ENCODE measurements around the gene RPRML.
"Not testable (repeated sequence)": the region's sequence is repeated elsewhere in the genome, so short reads cannot be mapped to it uniquely, and the experiment has no call there.

Gene RPRML

DNA sequence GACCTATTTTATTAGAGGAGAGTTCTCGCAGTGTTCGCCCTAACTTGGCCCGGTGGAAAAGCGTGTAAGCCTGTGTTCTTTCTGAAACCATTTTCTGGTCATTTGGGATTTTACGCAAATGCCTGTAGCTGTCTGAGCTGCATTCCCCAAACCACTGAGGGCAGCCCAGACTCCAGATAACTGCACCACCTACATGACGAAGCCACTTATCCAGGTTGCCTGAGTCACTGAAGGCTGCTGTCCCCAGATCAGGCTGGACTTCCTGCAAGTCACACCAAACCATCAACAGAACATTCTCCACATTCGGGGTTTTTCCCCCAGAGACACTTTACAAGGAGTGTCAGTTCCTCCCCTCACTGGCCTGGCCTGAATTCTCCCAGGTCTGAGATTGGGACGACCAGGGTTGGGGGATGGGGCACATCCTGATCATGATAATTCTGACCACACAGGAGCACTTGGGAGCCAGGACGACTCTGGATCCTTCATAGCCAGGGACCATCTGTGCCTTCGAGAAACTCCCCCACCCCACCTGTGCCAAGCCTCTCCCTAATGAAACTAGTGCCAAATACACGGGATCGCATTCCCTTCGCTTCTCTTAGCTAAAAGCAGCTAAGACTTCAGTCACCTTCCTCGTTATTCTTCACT, 2.3 kb downstream of the RPRML start:
- no peak for DNase-seq (ENCODE audit: low read depth in 2 of 2)

DNA sequence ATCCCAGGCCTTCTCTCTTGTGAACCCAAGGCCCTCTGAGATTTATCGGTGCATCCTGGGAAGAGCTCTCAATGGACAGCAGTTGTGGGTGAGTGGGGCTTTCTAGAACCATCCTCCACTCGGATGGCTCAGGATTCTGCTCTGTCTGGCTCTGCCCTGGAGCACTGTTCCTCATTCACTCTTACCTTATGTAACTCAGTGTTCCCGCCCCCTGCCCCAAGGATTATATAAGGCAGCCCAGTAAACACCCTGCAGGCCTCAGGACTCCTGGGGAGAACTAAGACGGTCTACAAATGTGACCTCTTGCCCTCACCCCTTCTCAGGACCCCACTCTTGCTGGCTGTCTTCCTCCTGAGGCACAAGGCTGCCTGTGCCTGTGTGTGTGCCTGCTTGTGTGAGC, 3.8 kb downstream of the RPRML start:
- no peak for DNase-seq (ENCODE audit: low read depth in 2 of 2)

GRCh38 chr17:46974086-46974485, 5.0 kb downstream of the RPRML start:
- DNase-seq (ENCODE audit: low read depth in 2 of 2), result no peak

DNA sequence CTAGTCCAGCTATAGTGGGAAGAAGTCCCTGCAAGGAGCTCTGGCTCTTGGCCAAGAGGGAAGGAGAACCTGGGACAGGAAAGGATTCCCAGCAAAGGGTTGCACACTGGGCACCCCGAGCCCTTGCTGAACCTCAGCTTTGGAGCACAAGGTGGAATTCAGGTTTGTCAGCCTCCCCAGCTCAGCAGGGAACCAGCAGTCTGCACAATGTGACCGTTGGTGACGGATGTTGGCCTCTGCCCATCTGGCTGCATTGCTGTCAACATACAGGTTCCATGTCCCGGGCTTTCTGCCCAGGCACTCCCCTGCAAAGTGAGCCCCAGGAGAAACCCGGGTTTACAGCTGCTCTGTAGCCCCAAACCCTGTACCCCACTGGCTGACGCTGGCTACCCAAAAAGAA, 6.7 kb downstream of the RPRML start:
- no peak for DNase-seq (ENCODE audit: low read depth in 2 of 2)

DNA sequence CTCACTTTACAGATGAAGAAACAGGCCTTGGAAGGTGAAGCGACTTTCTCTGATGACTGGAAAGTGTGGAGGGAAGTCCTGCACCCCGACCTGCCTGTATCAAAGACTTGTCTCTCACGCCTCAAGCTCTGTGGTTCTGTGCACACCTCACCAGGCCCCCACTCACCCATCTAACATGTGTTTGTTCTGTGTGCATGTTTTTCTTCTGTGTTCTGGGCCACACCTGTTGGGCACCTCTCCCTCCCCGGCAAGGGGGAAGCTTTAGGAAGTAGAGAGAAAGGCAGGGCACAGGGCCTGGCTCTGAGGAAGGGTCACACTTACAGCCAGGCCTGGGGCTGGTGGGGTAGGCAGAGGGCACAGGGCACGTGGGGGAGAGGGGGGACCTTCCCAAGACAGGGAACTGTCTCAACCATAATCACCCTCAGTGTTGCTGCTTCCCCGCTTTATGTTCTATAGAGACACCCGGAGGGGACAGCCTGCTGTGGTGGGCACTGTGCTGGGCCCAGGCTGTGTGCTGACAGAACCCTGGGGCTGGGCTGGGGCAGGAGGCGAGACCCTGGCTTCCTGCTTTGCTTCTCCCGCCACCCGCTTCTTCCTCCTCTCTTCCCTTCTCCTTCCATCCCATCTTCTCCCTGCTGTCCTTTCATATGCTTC, 7.3 kb downstream of the RPRML start:
- no peak for DNase-seq (ENCODE audit: low read depth in 2 of 2)

GRCh38 chr17:46968896-46969295, 10.2 kb downstream of the RPRML start:
- DNase-seq (ENCODE audit: low read depth in 2 of 2), result no peak

DNA sequence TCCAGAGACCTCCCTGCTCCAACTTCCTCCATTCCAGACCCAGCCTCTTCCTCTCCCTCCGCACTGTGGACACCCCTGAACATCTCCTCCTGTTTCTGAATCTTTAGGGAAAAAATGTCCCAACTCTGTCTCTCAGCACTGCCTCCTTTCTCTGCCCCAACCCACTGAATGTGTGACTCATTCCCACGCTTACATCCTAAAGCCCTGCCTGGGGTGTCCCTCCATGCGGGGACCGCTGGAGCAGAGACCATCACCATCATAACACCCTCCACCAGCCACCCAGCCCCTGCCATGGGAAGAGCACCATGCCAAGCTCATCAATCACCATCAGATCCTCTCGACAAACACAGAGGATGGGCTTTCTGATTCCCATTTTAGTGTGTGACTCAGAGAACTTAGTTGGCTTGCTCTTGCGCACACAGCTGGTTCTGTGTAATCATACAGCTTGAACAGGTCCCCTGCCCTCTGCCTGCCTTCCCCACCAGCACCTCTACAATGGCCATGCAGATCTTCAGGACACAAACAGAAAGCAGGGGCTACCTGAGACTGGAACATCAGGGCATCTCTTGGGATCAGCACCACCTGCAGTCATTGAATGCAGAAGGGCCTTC, 10.7 kb downstream of the RPRML start:
- no peak for DNase-seq (ENCODE audit: low read depth in 2 of 2)

GRCh38 chr17:46964315-46965265, 14.5 kb downstream of the RPRML start:
- no peak for DNase-seq (ENCODE audit: low read depth in 2 of 2)

- DNase-seq (ENCODE audit: low read depth in 2 of 2), result no peak
These were observed 15.5 kb downstream of the RPRML start for GRCh38 chr17:46963571-46963970.

DNA sequence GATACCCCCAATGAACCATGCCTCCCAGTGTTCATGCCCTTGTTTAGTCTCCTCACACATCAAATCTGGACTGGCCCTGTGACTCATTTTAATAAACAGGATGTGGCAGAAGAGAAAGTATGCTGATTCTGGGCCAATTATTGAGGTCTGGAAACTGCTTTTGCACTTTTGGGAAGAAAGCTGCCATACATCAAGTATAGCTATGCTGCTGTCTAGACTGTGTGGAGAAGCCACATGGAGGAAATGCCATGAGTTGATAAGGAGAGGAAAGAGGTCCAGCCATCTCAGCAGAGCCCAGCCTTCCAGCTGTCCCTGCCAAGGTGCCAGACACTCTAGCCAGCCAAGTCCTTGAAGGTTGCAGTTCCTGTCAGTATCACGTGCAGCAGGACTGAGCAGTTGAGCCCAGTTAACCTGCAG, 16.7 kb downstream of the RPRML start:
- no peak for DNase-seq (ENCODE audit: low read depth in 2 of 2)

- no peak for DNase-seq (ENCODE audit: low read depth in 2 of 2)
These were observed 18.9 kb downstream of the RPRML start for GRCh38 chr17:46960152-46960551.

- no peak for DNase-seq (ENCODE audit: low read depth in 2 of 2)
These were observed 20.9 kb downstream of the RPRML start for GRCh38 chr17:46958041-46958591.

- DNase-seq (ENCODE audit: low read depth in 2 of 2), result not testable (repeated sequence)
These were observed 25.9 kb downstream of the RPRML start for GRCh38 chr17:46953191-46953590.

DNA sequence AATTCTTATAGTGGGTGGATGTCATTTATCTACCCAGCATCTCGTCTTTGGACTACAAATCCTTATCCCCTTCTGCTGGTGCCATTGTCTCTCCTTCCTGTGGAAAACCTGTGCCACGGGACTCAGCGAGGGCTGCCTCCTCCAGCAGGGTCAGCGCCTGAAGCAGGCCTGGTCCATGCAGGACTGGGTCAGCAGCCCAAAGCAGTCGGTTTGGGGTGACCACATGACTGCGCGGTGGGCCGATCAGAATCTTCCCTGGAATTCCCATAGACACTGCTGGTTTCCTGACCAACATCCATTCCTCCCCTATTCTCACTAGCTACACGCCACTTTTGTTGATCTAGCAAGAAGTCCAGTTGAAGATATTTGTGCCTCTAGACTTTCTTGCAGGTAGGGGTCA, 26.9 kb downstream of the RPRML start:
- DNase-seq (ENCODE audit: low read depth in 2 of 2), result no peak

DNA sequence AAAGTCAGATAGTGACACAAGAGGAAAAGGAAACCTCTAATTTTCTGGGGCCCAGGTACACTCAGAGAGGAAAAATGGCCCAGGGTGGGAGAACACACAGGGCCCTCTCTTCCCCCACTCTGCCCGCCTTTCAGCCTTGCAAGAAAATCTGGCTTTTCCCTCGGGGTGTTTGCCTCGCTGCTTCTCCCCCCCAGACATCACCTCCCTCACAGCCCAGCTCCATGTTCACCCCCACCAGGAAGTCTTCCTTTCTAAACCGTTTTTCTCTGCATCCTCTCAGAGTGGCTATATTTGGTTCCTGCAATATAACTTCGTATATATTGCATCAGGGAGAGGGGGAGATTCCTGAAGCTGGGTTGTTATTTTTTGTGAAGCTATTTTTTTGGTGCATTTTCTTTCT, 27.3 kb downstream of the RPRML start:
- DNase-seq (ENCODE audit: low read depth in 2 of 2), result no peak

DNA sequence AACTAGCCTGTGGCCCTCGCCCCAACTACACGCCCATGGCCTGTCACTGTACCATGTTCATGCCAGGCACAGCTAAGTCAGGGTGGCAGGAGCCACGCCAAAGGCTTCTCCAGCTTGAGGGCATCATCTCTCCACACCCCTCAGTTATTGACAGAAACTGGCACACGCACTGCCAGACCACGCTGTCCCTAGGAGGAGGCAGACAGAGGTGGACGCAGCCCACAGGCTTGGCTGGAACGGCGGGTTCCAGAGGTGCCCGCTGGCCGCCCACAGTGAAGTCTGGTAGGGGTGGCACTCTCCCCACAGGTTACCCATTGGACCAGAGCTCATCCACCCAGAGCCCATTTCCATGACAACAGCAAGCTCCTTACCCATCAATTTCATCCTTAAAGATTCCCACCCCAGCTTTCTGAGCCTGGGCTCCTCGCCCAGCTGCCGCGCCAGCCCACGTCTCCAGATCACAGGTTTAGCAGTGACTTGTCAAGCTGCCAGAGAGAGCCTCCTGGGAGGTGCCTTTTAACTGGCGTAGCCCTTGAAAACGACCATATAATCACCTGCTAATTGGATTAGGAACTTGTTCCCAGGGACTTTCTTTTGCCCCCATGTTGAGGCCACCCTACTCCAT, 27.9 kb downstream of the RPRML start:
- no peak for DNase-seq (ENCODE audit: low read depth in 2 of 2)

DNA sequence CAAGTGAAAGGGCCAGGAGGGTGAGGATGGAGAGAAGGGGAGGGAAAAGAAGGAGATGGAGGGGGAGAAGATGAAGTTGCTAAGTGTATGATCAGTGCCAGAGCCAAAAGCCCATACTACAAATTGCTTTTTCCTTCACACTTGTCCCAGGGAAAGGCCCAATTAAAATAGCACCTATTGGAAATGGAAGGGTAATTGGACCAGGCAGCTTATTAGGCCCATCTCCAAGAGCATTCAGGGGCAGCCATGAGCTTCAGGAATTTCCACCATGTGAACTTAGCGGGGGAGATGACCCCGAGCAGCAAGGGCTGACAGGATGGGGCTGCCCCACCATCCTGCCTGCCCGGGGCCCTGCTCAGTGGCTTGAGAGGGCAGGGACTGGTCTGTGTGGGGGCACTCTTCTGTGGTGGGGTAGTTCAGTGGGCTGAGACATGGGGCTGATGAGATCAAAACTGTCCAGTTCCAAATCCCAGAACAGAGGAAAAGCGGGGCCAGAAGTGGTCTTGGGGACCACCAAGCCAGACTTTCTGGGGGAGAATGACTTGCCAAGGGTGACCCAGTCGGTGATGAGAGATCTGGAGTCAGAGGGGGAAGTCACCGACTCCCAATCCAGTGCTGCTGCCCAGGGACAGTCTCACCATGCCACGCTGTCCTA, 28.6 kb downstream of the RPRML start:
- no peak for DNase-seq (ENCODE audit: low read depth in 2 of 2)

- DNase-seq (ENCODE audit: low read depth in 2 of 2), result no peak
These were observed 29.5 kb downstream of the RPRML start for GRCh38 chr17:46949291-46950174.

DNA sequence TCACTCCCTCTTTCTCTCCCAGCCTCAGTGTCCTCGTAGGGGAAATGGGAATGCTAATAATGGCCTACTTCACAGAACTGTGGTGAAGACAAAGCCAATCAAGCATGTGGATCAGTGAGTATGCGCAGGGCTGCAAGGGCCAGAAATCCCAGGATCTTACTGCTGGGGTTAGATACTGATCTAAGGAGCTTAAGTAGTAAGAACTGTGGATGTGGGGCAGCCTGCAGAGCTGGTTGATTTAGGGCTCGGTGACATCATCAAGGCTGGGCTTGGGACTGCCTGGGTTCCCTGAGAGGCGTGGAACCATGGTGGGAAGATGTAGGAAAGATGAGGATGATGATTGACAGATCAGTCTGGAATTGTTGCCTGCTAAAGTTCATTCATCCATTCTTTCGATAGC, 30.5 kb downstream of the RPRML start:
- no peak for DNase-seq (ENCODE audit: low read depth in 2 of 2)

DNA sequence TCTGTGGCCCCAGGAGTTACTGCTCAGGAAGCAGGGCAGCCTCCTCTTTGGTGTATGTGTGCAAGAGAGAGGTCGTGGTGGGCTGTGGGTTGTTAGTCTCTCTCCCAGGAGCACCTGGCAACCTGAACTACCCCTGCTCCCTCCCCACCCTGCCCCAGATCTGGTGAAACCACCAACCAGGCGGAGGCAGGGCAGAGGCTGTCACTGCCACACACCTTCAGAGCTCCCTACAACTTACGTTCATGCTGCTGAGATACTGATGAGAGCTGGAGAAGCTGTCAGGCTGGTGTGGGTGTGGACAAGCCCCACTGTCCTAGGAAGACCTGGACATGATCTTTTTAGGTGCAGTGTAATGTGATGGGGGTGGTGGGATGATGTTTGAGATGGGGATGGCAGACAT, 31.8 kb downstream of the RPRML start:
- no peak for DNase-seq (ENCODE audit: low read depth in 2 of 2)
